NCI-H2081 (cell line): ENCODE data around the gene CLIC2.

Experiments used
- DNase-seq, 2 experiments: peaks; one replicate each; lab custom pipeline; 2025; lab: John Stamatoyannopoulos, UW

The CLIC2 gene

GRCh38 chrX:155262970-155263754, 71.3 kb downstream of the CLIC2 start:
- peak in 1 of 2 experiments; percentile 2 for DNase-seq

- peak; percentile 1 to 3 for DNase-seq
Measured at GRCh38 chrX:155259752-155260151, 74.7 kb downstream of the CLIC2 start.

- no peak for DNase-seq
Measured at GRCh38 chrX:155251391-155251790, 83.0 kb downstream of the CLIC2 start.

GRCh38 chrX:155247497-155247896, 86.9 kb downstream of the CLIC2 start:
- no peak for DNase-seq

- no peak for DNase-seq
Measured at GRCh38 chrX:155246748-155247147, 87.7 kb downstream of the CLIC2 start.

- DNase-seq, result no peak
Measured at GRCh38 chrX:155242300-155242699, 92.1 kb downstream of the CLIC2 start.

GRCh38 chrX:155237719-155238118, 96.7 kb downstream of the CLIC2 start:
- no peak for DNase-seq

- no peak for DNase-seq
Measured at GRCh38 chrX:155235891-155236290, 98.5 kb downstream of the CLIC2 start.

GRCh38 chrX:155231163-155231562, 103.3 kb downstream of the CLIC2 start:
- no peak for DNase-seq
